Measurements from ENCODE around the gene BZW2.
"Not testable (repeated sequence)": the region's sequence is repeated elsewhere in the genome, so short reads cannot be mapped to it uniquely, and the experiment has no call there.

BZW2 gene

GRCh38 chr7:16644636-16645592 is 1.1 kb upstream of the BZW2 start:
- peak; percentile 23 to 32 for DNase-seq (ENCODE audit: low read depth in 2 of 2)

DNA sequence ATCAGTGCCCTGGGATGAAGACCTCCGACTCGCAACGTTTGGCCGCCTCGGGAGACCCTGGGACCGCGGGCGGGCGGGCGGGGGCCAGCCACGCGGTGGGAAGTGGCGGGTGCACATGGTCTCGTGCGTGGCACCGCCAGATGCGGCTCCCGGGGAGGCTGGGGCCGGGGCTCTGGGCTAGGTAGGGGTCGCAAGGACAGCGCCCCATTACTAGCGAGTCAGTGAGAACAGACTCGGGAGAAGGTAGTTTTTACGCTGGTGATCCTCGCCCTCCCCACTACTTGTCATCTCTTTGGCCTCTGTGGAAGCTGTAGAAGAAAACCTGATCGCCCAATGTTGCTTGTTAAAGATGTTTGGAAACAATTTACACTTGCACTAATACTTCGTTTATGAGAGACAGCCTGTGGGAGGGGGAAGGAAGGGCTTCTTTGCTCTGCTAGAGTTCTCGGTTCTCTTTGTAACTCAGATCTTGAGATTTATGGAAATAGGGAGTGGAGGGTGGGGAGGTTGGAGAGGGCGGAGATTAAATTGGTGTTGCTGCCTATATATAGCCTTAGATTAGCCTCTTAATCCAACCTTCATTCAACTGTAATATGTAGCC is 591 bp downstream of the BZW2 start:
- DNase-seq (ENCODE audit: low read depth in 2 of 2), result no peak

- DNase-seq (ENCODE audit: low read depth in 2 of 2), result no peak
Observed at GRCh38 chr7:16647435-16647960, 1.5 kb downstream of the BZW2 start.

DNA sequence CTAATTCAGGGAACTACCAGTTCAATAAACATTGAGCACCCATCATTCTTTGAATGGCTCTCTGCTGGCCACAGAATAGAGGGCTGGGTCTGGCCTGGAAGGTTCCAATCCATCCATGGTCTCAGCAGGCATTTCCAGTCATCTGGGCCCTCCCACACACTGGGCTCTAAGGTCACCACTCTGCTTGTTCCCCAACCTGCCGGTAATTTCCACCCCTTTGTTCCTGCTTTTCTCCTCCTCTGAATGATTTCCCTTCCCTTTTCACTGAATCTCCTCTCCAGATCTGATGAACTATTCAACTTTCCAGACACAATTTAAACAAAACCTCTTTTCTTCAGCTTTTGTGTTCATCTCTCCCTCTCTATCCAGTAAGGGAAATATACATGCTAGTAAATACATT is 2.6 kb downstream of the BZW2 start:
- no peak for DNase-seq (ENCODE audit: low read depth in 2 of 2)

DNA sequence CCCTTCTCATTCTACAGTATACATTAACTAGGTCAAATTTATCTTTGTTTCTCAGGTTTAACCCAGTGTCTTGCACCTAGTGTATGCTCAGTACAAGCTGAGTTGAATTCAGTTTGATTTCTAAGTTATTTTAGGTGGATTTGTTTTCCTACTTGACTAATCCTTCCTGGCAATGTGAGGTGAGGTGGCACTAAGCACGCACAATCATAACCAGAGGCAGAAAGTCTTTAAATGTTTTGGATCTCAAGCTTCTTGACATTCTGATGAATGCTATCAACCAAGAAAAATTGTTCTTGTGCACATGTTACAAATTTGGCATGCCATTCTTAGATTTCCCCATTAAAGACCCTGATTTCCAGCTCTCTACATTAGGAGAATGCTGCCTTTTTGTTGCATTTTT is 3.2 kb downstream of the BZW2 start:
- no peak for DNase-seq (ENCODE audit: low read depth in 2 of 2)

DNA sequence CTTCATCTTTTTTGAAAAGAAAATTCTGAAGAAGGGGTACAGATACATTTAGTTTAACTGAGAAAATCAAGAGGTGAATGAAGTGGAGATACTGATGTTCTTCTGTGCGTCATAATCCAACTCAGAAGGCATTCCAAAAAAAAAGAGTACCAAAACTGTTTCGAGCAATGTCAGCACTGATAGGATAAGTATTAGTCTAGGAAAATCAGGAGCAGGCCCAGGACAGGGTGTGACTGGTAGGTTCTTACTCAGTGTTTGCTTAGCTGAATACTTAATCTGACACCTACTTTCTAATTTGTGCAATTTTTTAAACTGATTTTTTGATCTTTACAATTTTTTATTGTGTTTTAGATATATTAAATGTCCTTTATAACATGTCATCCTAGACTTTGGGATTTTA is 4.3 kb downstream of the BZW2 start:
- no peak for DNase-seq (ENCODE audit: low read depth in 2 of 2)

- no peak for DNase-seq (ENCODE audit: low read depth in 2 of 2)
Observed at GRCh38 chr7:16651396-16652239, 5.6 kb downstream of the BZW2 start.

GRCh38 chr7:16652240-16652583 is 6.2 kb downstream of the BZW2 start:
- DNase-seq (ENCODE audit: low read depth in 2 of 2), result no peak

DNA sequence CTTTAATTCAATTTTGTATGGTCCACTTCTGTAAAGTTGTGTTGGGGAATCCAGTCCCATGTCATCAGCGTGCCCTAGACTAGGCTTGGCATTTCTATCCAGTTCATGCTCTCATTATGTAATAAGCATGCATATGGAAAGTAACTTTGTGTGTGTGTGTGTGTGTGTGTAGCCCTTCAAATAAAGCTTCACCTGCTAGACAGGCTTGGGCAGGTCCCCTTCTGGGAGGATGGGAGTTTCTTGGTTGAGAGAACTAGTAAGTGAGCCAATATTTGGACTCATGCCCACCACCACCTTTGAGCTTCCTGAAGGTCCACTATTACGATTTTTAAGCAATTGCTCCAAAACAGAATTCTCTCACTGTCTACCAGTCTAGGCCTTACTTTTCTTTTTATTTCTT is 6.9 kb downstream of the BZW2 start:
- no peak for DNase-seq (ENCODE audit: low read depth in 2 of 2)

GRCh38 chr7:16655394-16655793 is 9.4 kb downstream of the BZW2 start:
- DNase-seq (ENCODE audit: low read depth in 2 of 2), result no peak

- no peak for DNase-seq (ENCODE audit: low read depth in 2 of 2)
Observed at GRCh38 chr7:16656141-16656540, 10.2 kb downstream of the BZW2 start.

DNA sequence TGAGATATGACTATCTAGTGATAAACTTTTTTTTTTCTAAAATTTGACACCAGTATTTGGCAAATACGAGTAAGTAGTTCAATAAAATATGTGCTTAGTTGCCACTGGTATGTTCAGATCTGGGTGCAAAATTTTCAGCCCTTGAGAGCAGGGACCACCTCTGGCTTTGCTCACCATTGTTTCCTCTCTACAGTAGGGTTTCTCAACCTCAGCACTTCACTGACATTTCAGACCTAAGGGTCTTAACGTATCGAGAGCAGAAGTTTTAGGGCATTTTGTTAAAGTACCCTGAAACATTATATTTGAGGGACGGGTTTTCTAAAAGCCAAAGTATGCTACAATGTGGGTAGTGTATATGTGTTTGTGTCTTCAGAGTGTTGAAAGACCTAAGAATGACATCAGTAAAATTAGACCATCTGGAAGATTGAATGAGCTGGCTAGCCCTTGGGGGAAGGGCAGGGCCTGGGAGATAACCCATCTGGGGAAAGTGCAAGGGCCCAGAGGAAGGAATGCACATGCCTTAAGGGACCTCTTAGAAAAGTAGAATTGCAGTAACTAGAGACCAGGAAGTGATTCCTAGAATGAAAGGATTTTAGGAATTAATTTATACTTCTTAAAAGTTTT is 11.8 kb downstream of the BZW2 start:
- no peak for DNase-seq (ENCODE audit: low read depth in 2 of 2)

DNA sequence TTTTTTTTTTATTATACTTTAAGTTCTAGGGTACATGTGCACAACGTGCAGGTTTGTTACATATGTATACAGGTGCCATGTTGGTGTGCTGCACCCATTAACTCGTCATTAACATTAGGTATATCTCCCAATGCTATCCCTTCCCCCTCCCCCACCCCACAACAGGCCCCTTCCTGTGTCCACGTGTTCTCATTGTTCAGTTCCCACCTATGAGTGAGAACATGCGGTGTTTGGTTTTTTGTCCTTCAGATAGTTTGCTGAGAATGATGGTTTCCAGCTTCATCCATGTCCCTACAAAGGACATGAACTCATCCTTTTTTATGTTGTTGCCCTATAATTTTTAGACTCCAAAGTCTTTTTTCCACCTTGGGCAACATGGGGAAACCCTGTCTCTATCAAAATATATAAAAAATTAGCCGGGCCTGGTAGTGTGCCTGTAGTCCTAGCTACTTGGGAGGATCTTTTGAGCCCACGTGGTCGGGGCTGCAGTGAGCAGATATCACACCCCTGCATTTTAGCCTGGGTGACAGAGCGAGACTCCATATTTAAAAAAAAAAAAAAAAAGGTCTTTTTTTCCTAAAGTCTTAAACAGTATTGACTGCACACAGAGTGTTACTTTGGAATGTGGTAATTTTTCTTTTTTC is 14.0 kb downstream of the BZW2 start:
- DNase-seq (ENCODE audit: low read depth in 2 of 2), result not testable (repeated sequence)

- DNase-seq (ENCODE audit: low read depth in 2 of 2), result no peak
Observed at GRCh38 chr7:16660702-16661464, 14.9 kb downstream of the BZW2 start.

DNA sequence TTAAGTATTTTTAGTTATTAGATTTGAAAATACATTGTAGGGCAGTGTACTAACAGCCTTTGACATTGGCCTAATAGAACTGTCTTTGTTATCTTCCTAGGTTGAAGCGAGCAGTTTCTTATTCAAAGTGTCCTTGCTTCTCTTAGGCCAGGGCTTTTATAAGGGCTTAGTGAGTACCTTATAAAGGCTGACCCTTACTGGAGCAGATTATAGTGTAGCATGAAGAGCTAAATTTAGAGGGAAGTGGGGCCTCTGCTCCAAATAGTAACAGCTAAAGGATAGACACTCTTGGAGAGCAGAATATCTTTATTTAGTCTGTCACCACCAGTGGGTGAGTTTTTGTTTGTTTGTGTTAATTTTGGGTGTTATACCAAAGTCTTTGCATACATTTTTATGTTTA is 15.9 kb downstream of the BZW2 start:
- DNase-seq (ENCODE audit: low read depth in 2 of 2), result no peak

- no peak for DNase-seq (ENCODE audit: low read depth in 2 of 2)
Observed at GRCh38 chr7:16667355-16667754, 21.4 kb downstream of the BZW2 start.

GRCh38 chr7:16668049-16668858 is 22.3 kb downstream of the BZW2 start:
- no peak for DNase-seq (ENCODE audit: low read depth in 2 of 2)

GRCh38 chr7:16668978-16669377 is 23.0 kb downstream of the BZW2 start:
- no peak for DNase-seq (ENCODE audit: low read depth in 2 of 2)

- no peak for DNase-seq (ENCODE audit: low read depth in 2 of 2)
Observed at GRCh38 chr7:16669581-16669980, 23.6 kb downstream of the BZW2 start.

DNA sequence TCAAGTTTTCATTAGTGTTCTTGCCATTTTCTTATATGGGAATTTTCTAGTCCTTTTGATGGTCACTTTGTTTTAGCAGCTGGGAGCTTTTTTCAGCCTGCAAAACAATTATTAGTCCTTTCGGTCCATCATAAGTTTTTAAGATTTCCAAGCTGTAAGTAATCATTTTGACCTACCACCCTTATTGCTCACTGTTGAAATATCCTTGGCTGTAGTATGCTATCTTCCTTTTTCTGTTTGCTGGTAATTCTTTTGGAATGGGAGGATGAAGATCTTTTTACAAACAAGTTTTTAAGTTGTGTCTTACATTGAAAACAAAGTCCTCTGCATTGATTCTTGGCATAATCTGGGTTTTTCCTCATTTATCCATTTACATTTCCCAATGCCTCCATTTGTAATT is 24.0 kb downstream of the BZW2 start:
- DNase-seq (ENCODE audit: low read depth in 2 of 2), result no peak
